Mesenchymal stem cell (in vitro differentiated cells and primary cell): ENCODE data around the gene COL18A1.

Source experiments
- DNase-seq: peaks from one replicate; pipeline ENCODE4 v3.0.0-alpha.2; 2013
- H2AFZ ChIP-seq: one replicate; pipeline ENCODE4 v1.6.1; 2013; ENCODE audit warnings: low read depth, mild to moderate bottlenecking, control low read depth, inconsistent platforms, low read length, moderate library complexity
- H2AK5ac ChIP-seq: 2 replicates; pipeline ENCODE4 v1.6.1; 2013; ENCODE audit warnings: low read length, moderate library complexity, mild to moderate bottlenecking, inconsistent platforms; ENCODE audit not compliant: severe bottlenecking
- H2BK120ac ChIP-seq: one replicate; pipeline ENCODE4 v1.6.1; 2013; ENCODE audit warnings: low read depth, mild to moderate bottlenecking, inconsistent platforms, low read length, moderate library complexity
- H2BK12ac ChIP-seq, 2 experiments: one replicate each; pipeline ENCODE4 v1.6.1; 2013; ENCODE audit warnings: inconsistent platforms in 2 of 2, low read length in 2 of 2, mild to moderate bottlenecking in 2 of 2, moderate library complexity in 2 of 2, control low read depth in 1 of 2
- H2BK15ac ChIP-seq: one replicate; pipeline ENCODE4 v1.6.1; 2013; ENCODE audit warnings: mild to moderate bottlenecking, low read depth, inconsistent platforms; ENCODE audit not compliant: poor library complexity, severe bottlenecking
- H2BK5ac ChIP-seq: 2 replicates; pipeline ENCODE4 v1.6.1; 2013; ENCODE audit warnings: low read depth, mild to moderate bottlenecking, low read length, control low read depth, inconsistent platforms; ENCODE audit not compliant: poor library complexity, severe bottlenecking
- H3K14ac ChIP-seq, 2 experiments: one replicate each; pipeline ENCODE4 v1.6.1; 2013; ENCODE audit warnings: inconsistent platforms in 2 of 2, low read length in 2 of 2, control low read depth in 1 of 2, mild to moderate bottlenecking in 1 of 2, moderate library complexity in 1 of 2
- H3K18ac ChIP-seq, 2 experiments: one replicate each; pipeline ENCODE4 v1.6.1; 2013; ENCODE audit warnings: inconsistent platforms in 2 of 2, low read length in 2 of 2, control low read depth in 1 of 2, low read depth in 1 of 2, mild to moderate bottlenecking in 1 of 2
- H3K23ac ChIP-seq, 2 experiments: one replicate each; pipeline ENCODE4 v1.6.1; 2013; ENCODE audit warnings: inconsistent platforms in 2 of 2, low read length in 2 of 2, mild to moderate bottlenecking in 2 of 2, moderate library complexity in 2 of 2, control low read depth in 1 of 2
- H3K27ac ChIP-seq: 2 replicates; pipeline ENCODE4 v1.5.1; 2013; ENCODE audit warnings: mild to moderate bottlenecking, moderate library complexity, low read length, control low read depth, inconsistent platforms; ENCODE audit not compliant: poor library complexity, severe bottlenecking
- H3K27me3 ChIP-seq, 2 experiments: 2 replicates each; pipeline versions ENCODE4 v1.6.1 to v1.7.0; 2013; ENCODE audit warnings: low read length in 2 of 2, mild to moderate bottlenecking in 2 of 2, moderate library complexity in 2 of 2, control low read depth in 1 of 2, inconsistent platforms in 1 of 2; ENCODE audit not compliant: control insufficient read depth in 1 of 2, insufficient read depth in 1 of 2
- H3K36me3 ChIP-seq, 2 experiments: 2 replicates each; pipeline versions ENCODE4 v1.6.1 to v1.7.0; 2013; ENCODE audit warnings: low read length in 2 of 2, control low read depth in 1 of 2, inconsistent platforms in 1 of 2, low read depth in 1 of 2, mild to moderate bottlenecking in 1 of 2; ENCODE audit not compliant: insufficient read depth in 2 of 2, control insufficient read depth in 1 of 2
- H3K4ac ChIP-seq, 2 experiments: one replicate each; pipeline ENCODE4 v1.6.1; 2013; ENCODE audit warnings: inconsistent platforms in 2 of 2, low read length in 2 of 2, mild to moderate bottlenecking in 2 of 2, moderate library complexity in 2 of 2, control low read depth in 1 of 2, low read depth in 1 of 2
- H3K4me1 ChIP-seq: 2 replicates; pipeline ENCODE4 v1.6.1; 2013; ENCODE audit warnings: low read depth, low read length, control low read depth; ENCODE audit not compliant: control insufficient read depth, insufficient read depth
- H3K4me2 ChIP-seq: 2 replicates; pipeline ENCODE4 v1.6.1; 2013; ENCODE audit warnings: low read length, mild to moderate bottlenecking, inconsistent platforms; ENCODE audit not compliant: poor library complexity, severe bottlenecking
- H3K4me3 ChIP-seq, 2 experiments: 2 replicates each; pipeline versions ENCODE4 v1.5.1 to v1.7.0; 2013; ENCODE audit warnings: low read length in 2 of 2, mild to moderate bottlenecking in 2 of 2, control low read depth in 1 of 2, low read depth in 1 of 2; ENCODE audit not compliant: insufficient read depth in 1 of 2
- H3K79me1 ChIP-seq: replicated peaks from 2 replicates; pipeline ENCODE4 v1.6.1; 2013; ENCODE audit warnings: mild to moderate bottlenecking, control low read depth, low read length, inconsistent platforms; ENCODE audit not compliant: poor library complexity, severe bottlenecking
- H3K9ac ChIP-seq: 2 replicates; pipeline ENCODE4 v1.7.0; 2013; ENCODE audit warnings: mild to moderate bottlenecking, low read length, moderate library complexity
- H3K9me3 ChIP-seq: 2 replicates; pipeline ENCODE4 v1.7.0; 2013; ENCODE audit warnings: mild to moderate bottlenecking, low read length; ENCODE audit not compliant: control insufficient read depth
- H4K8ac ChIP-seq: one replicate; pipeline ENCODE4 v1.6.1; 2013; ENCODE audit warnings: inconsistent platforms, mild to moderate bottlenecking, low read length, moderate library complexity
- H4K91ac ChIP-seq: one replicate; pipeline ENCODE4 v1.6.1; 2013; ENCODE audit warnings: mild to moderate bottlenecking, low read length, inconsistent platforms
- WGBS: methylation state at CpG from one replicate; pipeline ENCODE4 v1.1.7; 2013; ENCODE audit warnings: mixed read lengths; 5-methylcytosine and 5-hydroxymethylcytosine counted together

COL18A1 gene

DNA sequence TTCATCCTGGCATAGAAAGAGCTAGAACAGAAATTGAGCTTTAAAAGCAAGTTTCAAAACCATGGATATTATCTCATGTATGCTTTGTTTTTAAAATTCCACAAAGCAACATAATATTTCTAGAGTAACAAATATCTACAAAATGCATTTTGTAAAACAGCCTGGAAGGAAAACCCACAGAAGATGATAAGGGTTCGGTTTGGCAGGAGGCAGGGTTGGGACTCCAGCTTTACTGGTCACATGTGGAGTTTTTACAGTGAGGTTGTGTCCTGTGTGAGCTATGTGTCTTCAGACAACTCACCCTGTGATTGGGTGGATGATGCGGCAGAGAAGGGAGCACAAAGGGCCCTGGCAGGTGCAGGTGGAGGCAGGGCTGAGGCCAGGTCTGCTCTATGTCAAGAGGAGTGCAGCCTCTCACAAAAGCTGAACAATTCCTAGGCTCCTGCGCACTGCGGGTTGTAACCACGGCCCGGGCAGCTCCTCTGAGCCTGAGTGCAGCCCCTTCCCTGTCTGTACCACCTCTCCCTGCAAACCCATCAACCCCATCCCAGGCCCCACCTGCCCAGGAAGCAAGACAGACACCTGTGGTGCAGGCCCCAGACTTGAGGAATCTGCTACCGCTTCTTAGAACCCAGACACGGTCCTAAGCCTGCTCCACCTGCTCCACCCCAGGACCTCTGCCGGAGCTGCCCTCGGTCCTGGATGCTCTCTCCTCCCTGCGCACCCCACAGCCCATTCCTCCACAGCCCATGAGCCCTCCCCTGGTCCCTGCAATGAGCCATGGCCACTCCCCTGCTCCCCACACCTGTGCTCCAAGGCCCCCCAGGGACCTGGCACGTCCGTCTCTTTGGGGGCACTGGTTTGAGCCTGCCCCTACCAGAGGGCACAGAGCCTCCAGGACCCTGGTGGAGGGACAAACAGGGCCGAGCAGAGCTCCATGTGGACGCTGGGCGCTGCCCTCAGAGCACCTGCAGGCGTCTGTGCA is 2.8 kb upstream of the COL18A1 start:
- no peak overlapping the region for H2BK12ac ChIP-seq
- H3K79me1 ChIP-seq: peaks cover 3% of the 10 kb centered on the region
- no peak overlapping the region for H3K4ac ChIP-seq
- no peak overlapping the region for H3K4me3 ChIP-seq
- no peak overlapping the region for H2AFZ ChIP-seq
- H2AK5ac ChIP-seq: peak overlapping the region; percentile 15
- H3K9ac ChIP-seq: no peak overlapping the region
- H2BK120ac ChIP-seq: no peak overlapping the region
- no peak overlapping the region for H2BK5ac ChIP-seq
- no peak overlapping the region for H3K4me2 ChIP-seq
- H2BK15ac ChIP-seq: no peak overlapping the region
- H3K23ac ChIP-seq: no peak overlapping the region
- no peak overlapping the region for H3K14ac ChIP-seq
- H3K36me3 ChIP-seq: no peaks in the 10 kb centered on the region
- no peak overlapping the region for H3K18ac ChIP-seq
- H3K9me3 ChIP-seq: peaks cover 16% of the 10 kb centered on the region
- no peak overlapping the region for H4K8ac ChIP-seq
- DNase-seq: no peak
- no peak overlapping the region for H4K91ac ChIP-seq
- 95% methylated on average over 17 of the region's 17 CpGs for WGBS
- no peak overlapping the region for H3K27ac ChIP-seq
- peaks cover 0 to 3% of the 10 kb centered on the region in 2 experiments for H3K27me3 ChIP-seq
- H3K4me1 ChIP-seq: peaks cover 21% of the 10 kb centered on the region

DNA sequence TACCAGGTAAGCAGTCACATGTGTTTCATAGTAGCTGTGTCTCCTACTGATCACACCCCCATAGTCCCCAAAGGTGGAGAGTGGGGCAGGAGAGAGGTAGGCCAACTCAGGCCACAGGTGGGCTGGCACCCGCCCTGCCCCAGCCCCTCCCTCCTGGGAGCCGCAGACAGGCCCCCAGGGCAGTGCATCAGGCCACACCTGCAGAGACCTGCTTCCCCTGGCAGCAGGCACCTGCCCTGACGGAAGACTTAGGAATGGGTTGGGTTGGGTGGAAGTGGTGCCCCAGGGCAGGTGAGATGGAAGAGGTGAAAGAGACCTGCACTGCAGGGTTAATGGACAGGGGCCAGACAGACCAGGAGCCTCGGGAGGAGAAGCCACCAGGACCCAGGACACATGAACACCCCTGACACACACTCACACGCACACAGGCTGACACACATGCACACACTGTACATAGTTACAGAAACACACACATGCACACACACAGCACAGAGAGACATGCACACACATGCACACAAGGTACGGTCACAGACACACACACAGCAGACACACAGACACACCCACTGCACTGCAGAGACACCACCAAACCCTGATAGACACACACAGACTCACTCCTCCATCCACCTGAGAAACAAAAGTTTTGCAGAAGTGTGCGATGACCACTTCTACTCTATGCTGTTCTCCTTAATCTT is 1.7 kb upstream of the COL18A1 start:
- H2BK12ac ChIP-seq: peak overlapping the region in 1 of 2 experiments; percentile 59
- no peak overlapping the region for H4K8ac ChIP-seq
- H2BK5ac ChIP-seq: no peak overlapping the region
- H3K9me3 ChIP-seq: peaks cover 16% of the 10 kb centered on the region
- peak overlapping the region in 1 of 2 experiments; percentile 61 for H3K23ac ChIP-seq
- H3K9ac ChIP-seq: no peak overlapping the region
- no peak overlapping the region for H3K27ac ChIP-seq
- no peak overlapping the region for H3K18ac ChIP-seq
- peak overlapping the region; percentile 34 for H2AK5ac ChIP-seq
- no peak overlapping the region for H2AFZ ChIP-seq
- H3K4me1 ChIP-seq: peaks cover 32% of the 10 kb centered on the region
- H3K4ac ChIP-seq: no peak overlapping the region
- H3K79me1 ChIP-seq: peaks cover 3% of the 10 kb centered on the region
- H2BK15ac ChIP-seq: no peak overlapping the region
- H3K27me3 ChIP-seq: no peaks in the 10 kb centered on the region
- no peak overlapping the region for H2BK120ac ChIP-seq
- H4K91ac ChIP-seq: peak overlapping the region; percentile 8
- H3K36me3 ChIP-seq: peaks cover 3 to 8% of the 10 kb centered on the region in 2 experiments
- peak overlapping the region in 1 of 2 experiments; percentile 87 for H3K14ac ChIP-seq
- WGBS: 93% methylated on average over 7 of the region's 7 CpGs
- no peak overlapping the region for H3K4me3 ChIP-seq
- no peak overlapping the region for H3K4me2 ChIP-seq
- no peak for DNase-seq

GRCh38 chr21:45403825-45404729 is 888 bp upstream of the COL18A1 start:
- peaks cover 3 to 16% of the 10 kb centered on the region in 2 experiments for H3K36me3 ChIP-seq
- peak overlapping the region; percentile 94 for H3K4me2 ChIP-seq
- peak overlapping the region; percentile 57 to 67 for H3K4me3 ChIP-seq
- H3K9ac ChIP-seq: peak overlapping the region; percentile 49
- H3K18ac ChIP-seq: peak overlapping the region; percentile 76 to 95
- WGBS: 18% methylated on average over 33 of the region's 39 CpGs
- peak overlapping the region; percentile 87 for H4K8ac ChIP-seq
- peak overlapping the region; percentile 76 for H4K91ac ChIP-seq
- H3K9me3 ChIP-seq: peaks cover 16% of the 10 kb centered on the region
- peaks cover 40% of the 10 kb centered on the region for H3K4me1 ChIP-seq
- H2BK5ac ChIP-seq: peak overlapping the region; percentile 21
- H2BK120ac ChIP-seq: peak overlapping the region; percentile 75
- H3K27ac ChIP-seq: peak overlapping the region; percentile 65
- no peaks in the 10 kb centered on the region for H3K27me3 ChIP-seq
- peak overlapping the region; percentile 60 to 89 for H3K4ac ChIP-seq
- H2BK15ac ChIP-seq: peak overlapping the region; percentile 99
- H3K14ac ChIP-seq: peak overlapping the region in 1 of 2 experiments; percentile 82
- H2AFZ ChIP-seq: peak overlapping the region; percentile 39
- H2BK12ac ChIP-seq: peak overlapping the region in 1 of 2 experiments; percentile 93
- peak overlapping the region in 1 of 2 experiments; percentile 90 for H3K23ac ChIP-seq
- peaks cover 3% of the 10 kb centered on the region for H3K79me1 ChIP-seq
- peak; percentile 60 for DNase-seq
- H2AK5ac ChIP-seq: peak overlapping the region; percentile 56
